K562 (cell line): ENCODE measurements around the gene DIPK1B. TPM values are rescaled to one million over a fixed set of nuclear protein-coding genes. Genes with fewer than 3 reads are reported as not detected.

Source experiments
- BCOR ChIP-seq: fragments of 450-650 bp; IDR thresholded peaks from 2 replicates; pipeline ENCODE4 v1.6.1; 2016
- CREB3 ChIP-seq: fragments of 450-650 bp; conservative IDR thresholded peaks from 2 replicates; pipeline ENCODE4 v1.6.1; 2016; ENCODE audit warnings: missing genetic modification characterization, low read depth, mild to moderate bottlenecking, missing compliant biosample characterization, moderate library complexity
- CTCF ChIP-seq, 3 experiments: IDR thresholded peaks in 2 of 3; conservative IDR thresholded peaks in 1 of 3; 2 replicates each; pipeline ENCODE4 v1.5.1; 2011 to 2012; ENCODE audit warnings: low read length in 3 of 3, mild to moderate bottlenecking in 3 of 3, control low read depth in 2 of 3, improper control_type of control experiment in 1 of 3, inconsistent platforms in 1 of 3, low read depth in 1 of 3, mixed read lengths in 1 of 3, moderate library complexity in 1 of 3; ENCODE audit not compliant: insufficient read depth in 2 of 3
- ELF2 ChIP-seq: fragments of 250-450 bp; sonication (Bioruptor Pico); IDR thresholded peaks from 2 replicates; pipeline ENCODE4 v1.5.0; 2021; ENCODE audit warnings: mild to moderate bottlenecking
- GABPB1 ChIP-seq: sonication (generic); formaldehyde crosslinking; IDR thresholded peaks from 2 replicates; pipeline ENCODE4 v1.8.0; 2022; ENCODE audit warnings: mild to moderate bottlenecking, missing genetic modification reagents
- HMGN3 ChIP-seq: IDR thresholded peaks from 2 replicates; pipeline ENCODE4 v1.6.1; 2011; ENCODE audit warnings: borderline replicate concordance, low read depth, mild to moderate bottlenecking, mixed read lengths, low read length; ENCODE audit not compliant: insufficient read length; ENCODE audit errors: extremely low read depth
- HOXB6 ChIP-seq: fragments of 250-450 bp; sonication (Bioruptor Pico); IDR thresholded peaks from 2 replicates; pipeline ENCODE4 v1.5.1; 2022; ENCODE audit warnings: mild to moderate bottlenecking, borderline replicate concordance
- MTF1 ChIP-seq: fragments of 250-450 bp; sonication (Bioruptor Pico); IDR thresholded peaks from 2 replicates; pipeline ENCODE4 v1.9.0; 2021; ENCODE audit warnings: moderate library complexity, mild to moderate bottlenecking, inconsistent platforms, borderline replicate concordance
- MYC ChIP-seq, 2 experiments: fragments of 250-450 bp in 1 of 2; sonication (Bioruptor Pico) in 1 of 2; IDR thresholded peaks; 2 replicates each; pipeline versions ENCODE4 v1.5.1 to v1.6.1; 2012 to 2021; ENCODE audit warnings: low read depth in 2 of 2, borderline replicate concordance in 1 of 2, improper control_type of control experiment in 1 of 2, low read length in 1 of 2, mild to moderate bottlenecking in 1 of 2, moderate library complexity in 1 of 2
- PATZ1 ChIP-seq: fragments of 250-450 bp; sonication (Bioruptor Pico); IDR thresholded peaks from 2 replicates; pipeline ENCODE4 v1.5.0; 2020; ENCODE audit warnings: mild to moderate bottlenecking, borderline replicate concordance
- POLR2AphosphoS5 ChIP-seq: IDR thresholded peaks from 2 replicates; pipeline ENCODE4 v1.6.1; 2011; ENCODE audit warnings: mild to moderate bottlenecking, low read depth, low read length, moderate library complexity; ENCODE audit not compliant: control insufficient read depth, insufficient read depth
- RBM25 ChIP-seq: fragments of 200-400 bp; formaldehyde crosslinking; IDR thresholded peaks from 2 replicates; pipeline ENCODE4 v1.6.1; 2018; ENCODE audit warnings: low read length, low read depth, moderate library complexity; ENCODE audit not compliant: severe bottlenecking
- ZNF316 ChIP-seq: fragments of 450-650 bp; IDR thresholded peaks from 2 replicates; pipeline ENCODE4 v1.6.1; 2016
- ZNF609 ChIP-seq: sonication (generic); formaldehyde crosslinking; IDR thresholded peaks from 2 replicates; pipeline ENCODE4 v1.8.1; 2023; ENCODE audit warnings: missing genetic modification reagents, mild to moderate bottlenecking, borderline replicate concordance
- polyA plus RNA-seq, 8 experiments: library from polyadenylated mRNA; depleted of rRNA in 4 of 8; stranded (reverse) in 5 of 8; unstranded in 3 of 8; fragments of >200 nt; fragmentation: Nextera tagmentation in 2 of 8; fragmentation: Illumina TruSeq in 1 of 8; extraction: Ambion mirVana in 2 of 8; extraction: Trizol in 1 of 8; gene quantifications; 2 replicates each; pipeline versions ENCODE4 v1.2.1 to v1.2.3, GENCODE V29; 2011 to 2014; ENCODE audit warnings: inconsistent platforms in 1 of 8, missing spikeins in 1 of 8
- total RNA-seq, 7 experiments: library from RNA; depleted of rRNA in 6 of 7; stranded (reverse); fragments of >200 nt in 6 of 7; fragmentation: Illumina TruSeq in 2 of 7; extraction: Trizol in 2 of 7; gene quantifications; 2 replicates each; pipeline versions ENCODE4 v1.2.1 to v1.2.3, GENCODE V29; 2011 to 2021; ENCODE audit warnings: low replicate concordance in 1 of 7

The DIPK1B gene
- total and polyA plus RNA-seq, 9 of the 15 experiments (the other 6 are each of a cell fraction or from before 2014, with no cell fraction given), result 0.08 to 22.3 (median 5.9) TPM

- no peak for TF ChIP-seq PATZ1 (CRISPR knock-in tag)
- TF ChIP-seq CTCF (IDR thresholded peaks at IDR 0.05 in 2 of 3, conservative IDR thresholded peaks at IDR 0.05 in 1 of 3; ENCODE audit: insufficient read depth in 2 of 3, low read depth in 1 of 3, low read length in 3 of 3), result no peak
- no peak for TF ChIP-seq CREB3
- TF ChIP-seq HOXB6 (CRISPR knock-in tag), result no peak
- no peak for TF ChIP-seq RBM25
- TF ChIP-seq MTF1 (CRISPR knock-in tag), result no peak
- TF ChIP-seq GABPB1 (CRISPR knock-in tag), result peak; percentile 38; the same call in 1 of the 2 replicates
- TF ChIP-seq HMGN3, result peak; percentile 94
- peak; percentile 80; the same call in 1 of the 2 replicates for TF ChIP-seq BCOR
- no peak for TF ChIP-seq ELF2 (CRISPR knock-in tag)
- peak; percentile 62 for TF ChIP-seq MYC (IDR thresholded peaks at IDR 0.05; ENCODE audit: low read depth, low read length)
- no peak for TF ChIP-seq MYC (CRISPR knock-in tag; IDR thresholded peaks at IDR 0.05; ENCODE audit: borderline replicate concordance, low read depth)
- TF ChIP-seq ZNF316, result no peak
- TF ChIP-seq POLR2AphosphoS5, result peak; percentile 89
- TF ChIP-seq ZNF609 (CRISPR knock-in tag), result no peak
Measured at GRCh38 chr9:136662656-136663581, 49.5 kb upstream of the DIPK1B start, which contains the start of gene EGFL7 (continued).
